Caki2 (cell line): ENCODE measurements around the gene NOL4L. TPM values are rescaled to one million over a fixed set of nuclear protein-coding genes. Genes with fewer than 3 reads are reported as not detected.

ENCODE experiments used
- DNase-seq: peaks from one replicate; pipeline ENCODE4 v3.0.0-alpha.2; 2015; ENCODE audit warnings: low read depth
- in situ Hi-C: cut with HindIII; loops from 2 replicates; pipeline ENCODE4 v1.10.0; 2016; ENCODE audit warnings: low sequenced_read_pairs, low pct_unique_long_range_greater_than_20kb, mixed read lengths
- total RNA-seq: library from RNA; depleted of rRNA; stranded (reverse); fragments of >200 nt; shearing (Covaris generic); gene quantifications from 2 replicates; pipeline ENCODE4 v1.2.3, GENCODE V29; 2014; ENCODE audit warnings: low replicate concordance

The NOL4L gene
- total RNA-seq, 1 experiment from 2014 or later = 11.6 TPM

GRCh38 chr20:32522776-32523612 lies 62.1 kb downstream of the NOL4L start:
- in situ Hi-C loops = no loop called here
- no peak for DNase-seq

DNA sequence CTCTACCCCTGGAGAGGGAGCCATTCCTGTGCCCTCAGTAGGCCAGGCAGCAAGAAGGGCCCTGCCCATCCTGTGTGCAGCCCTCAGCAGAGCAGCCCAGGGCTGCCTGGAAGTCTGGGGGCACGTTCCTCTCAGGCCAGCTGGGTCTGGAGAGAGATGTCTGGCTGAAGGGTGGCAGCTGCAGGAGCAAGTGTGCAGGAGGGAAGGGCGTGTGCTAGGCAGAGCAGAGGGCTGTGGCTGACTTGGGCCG lies 62.7 kb downstream of the NOL4L start:
- in situ Hi-C loops = no loop called here
- DNase-seq = no peak

GRCh38 chr20:32521780-32522525 lies 63.2 kb downstream of the NOL4L start:
- DNase-seq = peak; percentile 41

DNA sequence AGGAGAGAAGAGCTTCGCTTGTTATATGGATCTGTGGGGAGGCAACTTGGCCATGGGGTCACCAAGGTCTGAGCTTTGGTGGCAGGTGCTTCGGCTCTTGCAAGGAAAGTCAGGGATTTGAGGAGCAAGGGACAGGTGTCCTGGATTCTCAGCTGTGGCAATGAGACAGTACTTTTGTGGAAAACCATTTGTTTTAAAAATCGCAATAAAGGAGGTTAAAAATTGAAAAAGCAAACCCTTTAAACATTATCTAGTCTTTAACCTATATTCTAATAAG lies 64.3 kb downstream of the NOL4L start:
- in situ Hi-C loops = no loop called here
- DNase-seq = no peak

More at GRCh38 chr20:32521780-32522525, 63.2 kb downstream of the NOL4L start:
- in situ Hi-C loops = no loop called here

GRCh38 chr20:32519381-32519730 lies 65.8 kb downstream of the NOL4L start:
- in situ Hi-C loops = no loop called here
- DNase-seq = no peak

DNA sequence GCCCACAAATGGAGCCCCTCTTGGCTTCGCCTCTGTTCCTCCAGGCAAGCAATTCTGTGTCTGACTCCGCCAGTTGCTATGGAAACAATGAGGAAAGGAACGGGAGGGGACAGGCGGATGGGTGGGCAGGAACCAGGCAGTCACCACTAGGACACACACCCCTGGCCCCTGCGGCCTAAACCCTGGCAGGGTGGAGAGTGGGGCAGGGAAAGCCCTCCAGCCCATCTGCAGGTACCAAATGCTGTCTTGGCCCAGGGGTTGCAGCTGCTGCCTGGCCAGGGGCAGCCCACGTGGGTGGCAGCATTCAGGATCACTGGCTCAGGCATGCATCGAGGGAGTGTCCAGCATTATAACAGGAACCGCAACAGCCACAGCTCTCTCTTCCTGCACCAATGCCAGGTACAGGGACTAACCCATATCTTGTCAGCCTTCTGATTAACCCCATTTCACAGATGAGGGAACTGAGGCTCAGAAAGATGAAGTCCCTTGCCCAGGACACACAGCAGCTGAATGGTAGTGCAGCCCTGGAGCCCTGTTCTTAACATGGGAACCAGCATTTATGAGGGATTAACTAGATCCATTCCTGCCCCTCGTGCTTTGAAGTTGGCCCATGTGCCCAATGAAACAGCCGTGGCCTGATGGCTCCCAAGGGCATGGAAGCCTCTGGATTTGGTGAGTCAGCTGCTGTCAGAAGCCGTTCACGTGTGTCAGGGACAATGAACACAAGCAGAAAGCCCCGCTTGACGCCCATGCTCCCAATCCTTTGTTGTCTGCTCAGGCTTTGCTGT lies 66.3 kb downstream of the NOL4L start:
- in situ Hi-C loops = no loop called here

DNA sequence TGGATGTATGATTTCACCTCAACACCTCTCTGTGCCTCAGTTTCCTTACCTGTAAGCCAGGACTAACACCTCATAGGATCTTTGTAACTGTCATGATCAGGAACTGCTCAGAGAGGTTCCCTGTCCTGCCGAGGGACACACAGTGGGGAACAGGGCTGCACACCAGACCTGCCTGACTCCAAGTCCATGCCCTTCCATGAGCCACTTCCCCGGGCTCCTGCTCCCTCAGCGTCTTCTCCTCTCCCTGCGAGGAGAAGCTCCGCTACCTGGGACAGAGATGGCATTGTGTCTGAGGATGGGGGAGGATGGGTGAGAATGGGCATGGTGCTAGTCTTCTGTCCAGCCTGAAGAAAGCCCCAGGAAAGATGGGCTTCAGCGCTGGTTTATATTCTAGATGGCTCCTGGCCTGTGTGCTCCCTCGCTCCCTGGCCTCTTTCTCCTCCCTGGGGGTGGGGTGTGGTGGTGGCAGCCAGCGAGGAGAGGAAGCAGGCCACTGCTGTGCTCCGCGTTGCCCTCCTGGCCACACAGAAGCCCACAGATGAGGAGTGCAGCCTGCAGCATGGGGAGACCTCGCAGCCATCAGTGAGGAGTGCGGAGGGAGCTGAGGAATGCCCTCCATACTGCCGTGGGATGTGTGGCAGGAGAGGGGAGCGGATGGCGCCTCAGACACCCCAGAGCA lies 67.1 kb downstream of the NOL4L start:
- no peak for DNase-seq
- in situ Hi-C loops = no loop called here

More for the DNA sequence above, 66.3 kb downstream of the NOL4L start:
- no peak for DNase-seq

DNA sequence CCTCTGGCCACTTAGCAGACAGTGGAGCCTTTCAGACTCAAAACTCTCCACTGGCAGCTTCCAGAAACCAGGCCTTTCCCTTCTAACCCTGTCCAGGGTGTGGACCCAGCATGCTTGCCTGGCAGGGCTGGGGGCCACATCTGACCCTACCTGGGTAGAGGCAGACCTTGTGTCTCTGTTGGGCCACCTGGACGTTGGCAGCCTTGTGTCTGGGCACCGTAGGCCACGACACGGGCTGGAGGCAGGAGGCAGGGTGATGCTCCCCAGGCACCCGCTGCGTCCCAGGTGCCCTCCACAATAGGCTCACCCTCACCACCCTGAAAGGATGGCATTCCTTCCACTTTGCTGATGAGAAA lies 67.6 kb downstream of the NOL4L start:
- in situ Hi-C loops = no loop called here
- DNase-seq = no peak

GRCh38 chr20:32516583-32517517 lies 68.3 kb downstream of the NOL4L start:
- in situ Hi-C loops = no loop called here
- no peak for DNase-seq

GRCh38 chr20:32515631-32516101 lies 69.5 kb downstream of the NOL4L start:
- DNase-seq = no peak
- in situ Hi-C loops = no loop called here

DNA sequence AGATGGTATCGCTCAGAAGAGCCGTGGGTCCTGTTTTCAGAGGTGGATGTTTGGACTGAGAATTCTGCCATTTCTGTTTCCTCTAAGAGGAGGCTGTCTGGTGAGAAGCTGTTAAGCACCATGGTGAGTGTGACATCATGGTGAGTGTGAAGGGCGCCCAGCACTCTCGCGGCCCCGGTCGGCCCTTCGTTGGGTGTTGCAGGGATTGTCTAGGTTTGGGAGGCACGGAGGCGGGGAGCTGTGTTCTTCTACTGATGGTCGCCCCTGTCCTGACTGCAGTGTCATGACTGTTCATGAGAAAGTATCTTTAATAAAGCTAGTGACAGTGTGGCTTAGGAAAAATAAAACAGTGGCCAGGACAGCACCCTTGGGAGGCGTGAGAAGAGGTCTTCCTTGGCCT lies 70.4 kb downstream of the NOL4L start:
- in situ Hi-C loops = no loop called here

GRCh38 chr20:32513031-32513866 lies 71.9 kb downstream of the NOL4L start:
- in situ Hi-C loops = no loop called here
- DNase-seq = no peak

More for the DNA sequence above, 70.4 kb downstream of the NOL4L start:
- no peak for DNase-seq

- DNase-seq = no peak
- in situ Hi-C loops = no loop called here
Observed at GRCh38 chr20:32512047-32512385, 73.1 kb downstream of the NOL4L start.

GRCh38 chr20:32511358-32512046 lies 73.6 kb downstream of the NOL4L start:
- in situ Hi-C loops = no loop called here
- DNase-seq = no peak

GRCh38 chr20:32510601-32511357 lies 74.4 kb downstream of the NOL4L start:
- in situ Hi-C loops = no loop called here
- DNase-seq = no peak

DNA sequence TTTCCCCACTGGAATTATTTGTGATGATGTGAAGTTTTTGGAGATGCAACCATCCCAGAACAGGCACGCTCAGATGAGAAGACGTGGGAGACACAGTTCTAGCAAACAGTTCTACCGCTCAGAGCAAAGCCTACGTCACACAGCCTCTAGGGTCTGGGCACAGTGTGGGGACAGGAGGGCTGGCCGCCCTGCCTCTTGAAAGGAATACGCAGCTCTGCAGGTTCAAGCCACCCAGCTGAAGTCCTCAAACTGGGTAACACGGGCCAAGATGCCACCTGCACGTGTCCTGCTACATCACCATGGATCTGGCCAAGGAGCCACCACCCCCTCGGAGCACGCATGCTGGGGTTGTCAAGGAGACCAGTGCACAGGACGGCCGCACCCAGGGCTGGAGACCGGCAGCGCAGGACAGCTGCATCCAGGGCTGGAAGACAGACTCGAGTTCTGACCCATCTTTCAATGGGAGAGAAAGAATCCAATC lies 75.0 kb downstream of the NOL4L start:
- in situ Hi-C loops = no loop called here
- no peak for DNase-seq
